K562 (cell line): ENCODE measurements around the gene DMD. TPM values are rescaled to one million over a fixed set of nuclear protein-coding genes. Genes with fewer than 3 reads are reported as not detected.

ENCODE experiments used
- ATAC-seq: fragments of 200-7000 bp; cut with Tn5 transposase; 3 replicates; pipeline ENCODE4 v1.9.1; 2020; ENCODE audit warnings: moderate library complexity
- BruUV-seq: library from RNA; stranded (reverse); fragments of 400-500 nt; replicated peaks from 2 replicates; lab custom pipeline; 2021; lab: Mats Ljungman, UMichigan
- CTCF ChIA-PET: fragments of 300-600 bp; formaldehyde crosslinking; extraction: SDS; loops from one replicate; lab custom pipeline; 2021; ENCODE audit warnings: low intra/inter-chr PET ratio; lab: Yijun Ruan, JAX
- POLR2A ChIA-PET: fragments of 300-600, 350-650 bp; sonication (Branson Sonifier 250); formaldehyde crosslinking; extraction: SDS; loops from one replicate; lab custom pipeline; 2021; ENCODE audit warnings: antibody characterized with exemption, inconsistent platforms; lab: Yijun Ruan, JAX
- DNase-seq, 4 experiments: peaks; one replicate each; pipeline versions ENCODE4 v3.0.0 to v3.0.0-alpha.2; 2011 to 2018; ENCODE audit warnings: low spot score in 3 of 4, mixed read lengths in 3 of 4; ENCODE audit errors: extremely low read depth in 1 of 4
- FAIRE-seq: peaks from 2 replicates; lab custom pipeline; 2011; peaks lifted over from hg19 to GRCh38; lab: Jason Lieb, UNC
- H2AFZ ChIP-seq: 2 replicates; pipeline ENCODE4 v1.6.0; 2011; ENCODE audit warnings: low read depth, low read length, control low read depth, inconsistent platforms
- H3K27ac ChIP-seq: fragments of 200-600 bp; 3 replicates; pipeline ENCODE4 v1.8.0; 2011; ENCODE audit warnings: low read depth, mild to moderate bottlenecking, control low read depth, inconsistent platforms, low read length, moderate library complexity, mixed read lengths; ENCODE audit errors: extremely low read depth
- H3K27me3 ChIP-seq, 2 experiments: fragments of 300-600 bp in 1 of 2; 2 replicates in 1 of 2; 3 replicates in 1 of 2; pipeline versions ENCODE4 v1.6.0 to v1.8.0; 2011; ENCODE audit warnings: inconsistent platforms in 2 of 2, low read length in 2 of 2, mild to moderate bottlenecking in 1 of 2, mixed read lengths in 1 of 2, moderate library complexity in 1 of 2; ENCODE audit not compliant: control insufficient read depth in 2 of 2, insufficient read depth in 2 of 2
- H3K36me3 ChIP-seq: fragments of 300-600 bp; 3 replicates; pipeline ENCODE4 v1.8.0; 2011; ENCODE audit warnings: mild to moderate bottlenecking, low read length, inconsistent platforms; ENCODE audit not compliant: control insufficient read depth, insufficient read depth
- H3K4me1 ChIP-seq, 2 experiments: fragments of 200-600 bp in 1 of 2; replicated peaks in 1 of 2; 2 replicates in 1 of 2; 3 replicates in 1 of 2; pipeline versions ENCODE4 v1.5.1 to v1.8.0; 2011; ENCODE audit warnings: inconsistent platforms in 2 of 2, low read length in 2 of 2, mild to moderate bottlenecking in 1 of 2, mixed read lengths in 1 of 2, moderate library complexity in 1 of 2; ENCODE audit not compliant: control insufficient read depth in 2 of 2, insufficient read depth in 2 of 2
- H3K4me2 ChIP-seq: 2 replicates; pipeline ENCODE4 v1.6.1; 2011; ENCODE audit warnings: low read length, control low read depth, inconsistent platforms, mixed read lengths; ENCODE audit not compliant: insufficient read depth
- H3K4me3 ChIP-seq: fragments of 200-600 bp; sonication (generic), shearing (Covaris generic); 2 replicates; pipeline ENCODE4 v1.5.1; 2016; ENCODE audit warnings: control low read depth, inconsistent platforms
- H3K79me2 ChIP-seq: fragments of 200-600 bp; 3 replicates; pipeline ENCODE4 v1.8.0; 2011; ENCODE audit warnings: low read length, inconsistent platforms; ENCODE audit not compliant: control insufficient read depth, insufficient read depth
- H3K9ac ChIP-seq, 2 experiments: 2 replicates each; pipeline versions ENCODE4 v1.6.0 to v1.6.1; 2011; ENCODE audit warnings: low read depth in 2 of 2, low read length in 2 of 2, control low read depth in 1 of 2, inconsistent platforms in 1 of 2, mild to moderate bottlenecking in 1 of 2, mixed read lengths in 1 of 2; ENCODE audit not compliant: insufficient read depth in 1 of 2
- H3K9me1 ChIP-seq: one replicate; pipeline ENCODE4 v1.6.0; 2011; ENCODE audit warnings: inconsistent platforms, mild to moderate bottlenecking, low read length, moderate library complexity; ENCODE audit not compliant: control insufficient read depth, insufficient read depth
- H3K9me3 ChIP-seq: replicated peaks from 2 replicates; pipeline ENCODE4 v1.5.1; 2011; ENCODE audit warnings: low read depth, low read length, inconsistent platforms; ENCODE audit not compliant: control insufficient read depth, insufficient read depth
- H4K20me1 ChIP-seq: replicated peaks from 2 replicates; pipeline ENCODE4 v1.6.1; 2011; ENCODE audit warnings: low read length, inconsistent platforms, mixed read lengths; ENCODE audit not compliant: control insufficient read depth, insufficient read depth
- CEBPB ChIP-seq: fragments of 450-650 bp; IDR thresholded peaks from 2 replicates; pipeline ENCODE4 v1.6.1; 2016; ENCODE audit warnings: missing genetic modification characterization, missing compliant biosample characterization
- SRF ChIP-seq, 2 experiments: fragments of 250-450, 450-650 bp in 1 of 2; sonication (Bioruptor Pico) in 1 of 2; sonication (generic) in 1 of 2; formaldehyde crosslinking; IDR thresholded peaks; 2 replicates each; pipeline versions ENCODE4 v1.5.0 to v1.5.1; 2020 to 2022; ENCODE audit warnings: mild to moderate bottlenecking in 1 of 2, missing genetic modification reagents in 1 of 2
- TEAD4 ChIP-seq, 2 experiments: sonication (generic) in 1 of 2; formaldehyde crosslinking in 1 of 2; IDR thresholded peaks; 2 replicates each; pipeline versions ENCODE4 v1.6.1 to v1.8.0; 2012 to 2022; ENCODE audit warnings: borderline replicate concordance in 1 of 2, inconsistent platforms in 1 of 2, low read length in 1 of 2, mild to moderate bottlenecking in 1 of 2, missing genetic modification reagents in 1 of 2
- TRIM25 ChIP-seq: fragments of 450-650 bp; IDR thresholded peaks from 2 replicates; pipeline ENCODE4 v1.7.0; 2016; ENCODE audit warnings: borderline replicate concordance
- ZEB2 ChIP-seq: fragments of 450-650 bp; IDR thresholded peaks from 2 replicates; pipeline ENCODE4 v1.6.1; 2016
- WGBS: fragments of 100-300 bp; shearing (Covaris generic); methylation state at CpG from one replicate; pipeline ENCODE4 v1.1.6; 2016; ENCODE audit warnings: low coverage, mixed read lengths; ENCODE audit not compliant: insufficient coverage; ENCODE audit errors: missing lambda C conversion rate; 5-methylcytosine and 5-hydroxymethylcytosine counted together
- in situ Hi-C: fragments of 300-500 bp; cut with MboI; formaldehyde crosslinking; loops from 4 replicates; pipeline ENCODE4 v1.15.0; 2018; ENCODE audit warnings: inconsistent platforms, mixed read lengths
- intact Hi-C: fragments of 100-400 bp; cut with micrococcal nuclease; formaldehyde crosslinking; loops from 2 replicates; pipeline ENCODE4 v1.14.2; 2022
- polyA plus RNA-seq, 8 experiments: library from polyadenylated mRNA; depleted of rRNA in 4 of 8; stranded (reverse) in 5 of 8; unstranded in 3 of 8; fragments of >200 nt; fragmentation: Nextera tagmentation in 2 of 8; fragmentation: Illumina TruSeq in 1 of 8; extraction: Ambion mirVana in 2 of 8; extraction: Trizol in 1 of 8; gene quantifications; 2 replicates each; pipeline versions ENCODE4 v1.2.1 to v1.2.3, GENCODE V29; 2011 to 2014; ENCODE audit warnings: inconsistent platforms in 1 of 8, missing spikeins in 1 of 8
- total RNA-seq, 7 experiments: library from RNA; depleted of rRNA in 6 of 7; stranded (reverse); fragments of >200 nt in 6 of 7; fragmentation: Illumina TruSeq in 2 of 7; extraction: Trizol in 2 of 7; gene quantifications; 2 replicates each; pipeline versions ENCODE4 v1.2.1 to v1.2.3, GENCODE V29; 2011 to 2021; ENCODE audit warnings: low replicate concordance in 1 of 7

Gene DMD
- total and polyA plus RNA-seq, 9 of the 15 experiments (the other 6 are each of a cell fraction or from before 2014, with no cell fraction given): 3.8 to 20.4 (median 11.4) TPM

DNA sequence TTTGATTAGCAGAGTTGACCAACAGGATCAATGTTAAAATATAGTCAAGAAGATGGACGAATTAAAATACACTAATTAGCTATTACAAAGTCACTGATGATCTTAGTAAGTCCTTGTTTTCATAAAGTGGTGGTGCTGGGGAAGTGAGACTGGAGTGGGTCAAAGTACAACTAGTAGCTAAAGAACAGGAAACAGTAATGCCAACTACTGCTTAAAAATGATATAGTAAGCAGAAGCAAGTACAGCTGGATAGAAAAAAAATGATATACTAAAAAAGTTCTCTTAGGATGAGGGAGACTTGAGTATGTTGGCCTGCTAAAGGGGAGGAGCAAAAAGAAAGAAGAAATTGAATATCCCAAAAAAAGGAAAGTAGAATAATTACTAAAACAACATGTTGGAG, 1558.7 kb downstream of the DMD start:
- Histone ChIP-seq H3K9ac (no peak overlapping the region), H2AFZ (no peak overlapping the region), H3K9me1 (no peaks in the 10 kb centered on the region), H3K36me3 (no peaks in the 10 kb centered on the region), H3K79me2 (no peaks in the 10 kb centered on the region), H3K27ac (no peak overlapping the region), H4K20me1 (no peaks in the 10 kb centered on the region), H3K4me1 (no peaks in the 10 kb centered on the region), H3K27me3 (no peaks in the 10 kb centered on the region), H3K4me2 (no peak overlapping the region), H3K9me3 (no peaks in the 10 kb centered on the region), H3K4me3 (no peak overlapping the region)
- DNase-seq: no peak
- in situ Hi-C loops (loop anchor here (25.0 kb wide), 1 partner anchor 615 kb away; no protein-coding TSS in a partner anchor), intact Hi-C loops (no loop called here)
- ChIA-PET CTCF (no interaction called here), POLR2A (no interaction called here)
- no TSS peak for BruUV-seq
- ATAC-seq: no peak
- 0% methylated on average over 1 of the region's 1 CpG for WGBS
- no peak for TF ChIP-seq SRF (CRISPR knock-in tag; IDR thresholded peaks at IDR 0.05)
- TF ChIP-seq ZEB2: no peak
- TF ChIP-seq TRIM25: no peak
- TF ChIP-seq TEAD4 (IDR thresholded peaks at IDR 0.05; ENCODE audit: low read length): no peak
- no peak for TF ChIP-seq TEAD4 (CRISPR knock-in tag; IDR thresholded peaks at IDR 0.05; ENCODE audit: borderline replicate concordance)
- no peak for TF ChIP-seq CEBPB (tag)
- no peak for FAIRE-seq
